ENCODE measurements around the gene KIF21B.
A peak's percentile ranks its signal among the peaks of the same experiment; 100 is the strongest.

Gene KIF21B

GRCh38 chr1:201022820-201023516, 546 bp downstream of the KIF21B start:
- Histone ChIP-seq H3K27me3 (replicated peaks) (no peaks in the 10 kb centered on the region), H3K4me3 (ENCODE audit: low read depth, low read length) (peak overlapping the region; percentile 64), H3K27ac (no peak overlapping the region), H3K36me3 (replicated peaks) (no peaks in the 10 kb centered on the region)
- in situ Hi-C loops (cut with HindIII; ENCODE audit: low pct_ligation_motif_present, low sequenced_read_pairs), result no loop called here
- no peak for DNase-seq
- TF ChIP-seq CTCF (IDR thresholded peaks at IDR 0.05; ENCODE audit: low read depth, low read length, missing control alignments), result no peak

- no peaks in the 10 kb centered on the region for H3K36me3 ChIP-seq (replicated peaks)
- no peak for DNase-seq
- H3K27ac ChIP-seq, result no peak overlapping the region
- peak overlapping the region; percentile 64 for H3K4me3 ChIP-seq (ENCODE audit: low read depth, low read length)
- no peaks in the 10 kb centered on the region for H3K27me3 ChIP-seq (replicated peaks)
- no peak for TF ChIP-seq CTCF (IDR thresholded peaks at IDR 0.05; ENCODE audit: low read depth, low read length, missing control alignments)
- in situ Hi-C loops (cut with HindIII; ENCODE audit: low pct_ligation_motif_present, low sequenced_read_pairs), result no loop called here
These were observed 1.1 kb downstream of the KIF21B start for GRCh38 chr1:201022493-201022819.

- no peaks in the 10 kb centered on the region for H3K27me3 ChIP-seq (replicated peaks)
- in situ Hi-C loops (cut with HindIII; ENCODE audit: low pct_ligation_motif_present, low sequenced_read_pairs), result no loop called here
- no peaks in the 10 kb centered on the region for H3K36me3 ChIP-seq (replicated peaks)
- no peak overlapping the region for H3K4me3 ChIP-seq (ENCODE audit: low read depth, low read length)
- H3K27ac ChIP-seq, result no peak overlapping the region
- no peak for DNase-seq
- no peak for TF ChIP-seq CTCF (IDR thresholded peaks at IDR 0.05; ENCODE audit: low read depth, low read length, missing control alignments)
These were observed 1.7 kb downstream of the KIF21B start for GRCh38 chr1:201021630-201022492.

GRCh38 chr1:201020721-201021629, 2.5 kb downstream of the KIF21B start:
- in situ Hi-C loops (cut with HindIII; ENCODE audit: low pct_ligation_motif_present, low sequenced_read_pairs), result no loop called here
- Histone ChIP-seq H3K4me3 (ENCODE audit: low read depth, low read length) (no peak overlapping the region), H3K27ac (no peak overlapping the region), H3K36me3 (replicated peaks) (no peaks in the 10 kb centered on the region), H3K27me3 (replicated peaks) (no peaks in the 10 kb centered on the region)
- TF ChIP-seq CTCF (IDR thresholded peaks at IDR 0.05; ENCODE audit: low read depth, low read length, missing control alignments), result peak; percentile 64
- no peak for DNase-seq

- H3K27me3 ChIP-seq (replicated peaks), result no peaks in the 10 kb centered on the region
- H3K36me3 ChIP-seq (replicated peaks), result no peaks in the 10 kb centered on the region
- H3K4me3 ChIP-seq (ENCODE audit: low read depth, low read length), result no peak overlapping the region
- H3K27ac ChIP-seq, result no peak overlapping the region
- DNase-seq, result no peak
- in situ Hi-C loops (cut with HindIII; ENCODE audit: low pct_ligation_motif_present, low sequenced_read_pairs), result no loop called here
- TF ChIP-seq CTCF (IDR thresholded peaks at IDR 0.05; ENCODE audit: low read depth, low read length, missing control alignments), result no peak
These were observed 3.4 kb downstream of the KIF21B start for GRCh38 chr1:201020040-201020591.
